HG02884 (cell line): ENCODE data around the gene NMNAT1.
"Not testable (repeated sequence)": the region's sequence is repeated elsewhere in the genome, so short reads cannot be mapped to it uniquely, and the experiment has no call there.

Experiments used
- ATAC-seq: cut with Tn5 transposase; IDR thresholded peaks from one replicate; pipeline ENCODE4 v1.9.1; 2021; ENCODE audit warnings: mild to moderate bottlenecking, moderate library complexity; ENCODE audit not compliant: unreplicated experiment

NMNAT1 gene

DNA sequence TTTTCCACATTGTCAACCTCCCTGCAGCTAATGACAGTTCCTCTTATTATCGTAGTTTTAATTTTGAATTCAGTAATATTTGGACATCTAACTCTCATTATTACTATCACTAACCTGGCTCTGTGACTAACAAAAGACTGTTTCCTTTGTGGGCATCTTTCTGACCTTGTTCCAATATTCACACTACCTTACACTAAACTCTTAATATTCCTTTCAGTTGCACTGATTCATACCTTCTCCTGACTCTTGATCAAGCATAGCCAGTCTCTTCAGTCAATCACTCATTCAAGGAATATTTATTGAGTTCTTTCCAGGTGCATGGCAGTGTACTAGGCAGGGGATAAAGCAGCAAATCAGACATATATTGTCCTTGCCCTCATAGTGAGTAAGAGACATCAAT lies 25.4 kb upstream of the NMNAT1 start:
- ATAC-seq: no peak

DNA sequence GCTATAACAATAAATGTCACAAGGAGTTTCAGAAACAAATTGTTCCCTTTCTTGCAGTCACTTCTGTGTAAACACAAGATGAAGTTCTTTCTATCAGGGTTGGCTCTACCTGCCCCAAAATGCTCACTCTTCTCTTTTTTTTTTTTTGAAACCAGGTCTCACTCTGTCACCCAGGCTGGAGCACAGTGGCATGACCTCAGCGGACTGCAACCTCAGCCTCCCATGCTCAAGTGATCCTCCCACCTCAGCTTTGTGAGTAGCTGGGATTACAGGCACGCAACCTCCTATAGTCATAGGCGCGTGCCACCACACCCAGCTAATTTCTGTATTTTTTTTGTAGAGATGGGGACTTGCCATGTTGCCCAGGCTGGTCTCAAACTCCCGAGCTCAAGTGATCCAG lies 22.7 kb upstream of the NMNAT1 start:
- no peak for ATAC-seq

DNA sequence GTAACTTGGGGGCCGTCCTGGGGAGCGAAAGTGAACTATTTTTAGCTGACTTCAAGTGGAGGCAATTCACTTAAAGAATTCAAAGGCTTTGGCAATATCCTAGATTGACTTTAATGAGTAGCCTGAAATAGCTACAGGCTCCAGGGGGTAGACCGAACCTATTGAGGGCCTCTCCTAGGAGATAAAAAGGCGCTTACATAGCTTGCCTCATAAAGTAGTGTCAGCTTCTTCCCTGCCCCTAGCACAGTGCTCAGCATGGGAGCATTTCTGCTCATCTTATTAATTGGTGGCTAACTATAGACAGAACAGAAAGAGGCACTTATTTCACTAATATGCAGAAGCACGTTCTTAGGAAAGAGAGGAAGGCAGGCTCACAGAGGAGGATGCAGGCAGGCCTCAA lies 20.9 kb upstream of the NMNAT1 start:
- ATAC-seq: no peak

DNA sequence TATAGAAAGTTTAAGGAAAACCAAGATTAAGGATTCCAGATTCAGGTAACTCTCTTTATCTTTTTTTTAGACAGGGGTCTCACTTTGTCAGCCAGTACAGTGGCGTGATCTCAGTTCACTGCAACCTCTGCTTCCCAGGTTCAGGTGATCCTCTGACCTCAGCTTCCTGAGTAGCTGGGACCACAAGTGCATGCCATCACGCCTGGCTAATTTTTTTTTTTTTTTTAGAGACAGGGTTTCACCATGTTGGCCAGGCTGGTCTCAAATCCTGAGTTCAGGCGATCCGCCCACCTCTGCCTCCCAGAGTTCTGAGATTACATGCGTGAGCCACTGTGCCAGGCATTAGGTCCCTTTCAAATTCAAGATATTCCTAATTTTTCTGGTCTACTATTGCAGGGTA lies 16.0 kb upstream of the NMNAT1 start:
- ATAC-seq: no peak

DNA sequence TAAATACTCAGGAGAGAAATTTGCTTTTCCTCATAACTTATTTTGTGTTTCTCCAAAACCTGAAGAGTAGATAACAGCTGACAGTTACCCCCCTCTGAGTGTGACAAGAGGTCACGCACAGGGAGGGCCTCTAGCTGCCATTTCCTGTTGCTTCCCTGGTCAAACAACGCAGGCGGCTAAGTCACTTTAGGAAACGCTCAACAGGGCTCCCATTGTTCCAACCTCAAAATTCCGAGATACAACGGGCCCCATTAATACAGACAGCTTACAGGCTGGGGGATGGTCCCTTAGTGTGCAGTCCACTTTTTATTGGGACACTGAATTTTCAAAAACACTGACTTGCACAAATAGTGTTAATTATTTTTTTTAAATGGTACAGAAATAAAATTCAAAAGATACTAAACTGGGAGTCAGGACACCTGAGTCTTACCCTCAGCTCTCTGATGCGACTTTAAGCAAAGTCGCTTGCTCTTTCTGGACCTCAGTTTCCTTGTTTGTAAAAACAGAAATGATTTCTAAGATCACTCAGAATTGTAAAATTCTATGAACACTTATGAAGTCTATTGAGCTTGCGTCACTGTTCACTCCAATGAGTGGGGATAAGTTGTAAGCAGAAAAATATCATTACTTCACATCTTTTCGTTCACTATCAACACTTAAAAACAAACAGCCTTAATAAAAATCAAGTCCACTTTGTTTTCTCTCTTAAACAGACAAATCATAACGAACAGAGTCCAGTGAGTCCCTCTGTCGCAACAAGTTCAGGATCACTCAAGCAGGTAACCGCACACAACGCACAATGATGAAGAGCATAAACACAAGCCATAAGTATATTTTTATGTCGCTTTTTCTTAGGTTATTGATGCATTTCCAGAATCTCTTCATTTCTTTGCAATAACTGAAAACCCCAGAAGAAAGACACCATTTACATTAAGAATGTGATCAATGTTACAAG lies 13.6 kb upstream of the NMNAT1 start:
- ATAC-seq: no peak

DNA sequence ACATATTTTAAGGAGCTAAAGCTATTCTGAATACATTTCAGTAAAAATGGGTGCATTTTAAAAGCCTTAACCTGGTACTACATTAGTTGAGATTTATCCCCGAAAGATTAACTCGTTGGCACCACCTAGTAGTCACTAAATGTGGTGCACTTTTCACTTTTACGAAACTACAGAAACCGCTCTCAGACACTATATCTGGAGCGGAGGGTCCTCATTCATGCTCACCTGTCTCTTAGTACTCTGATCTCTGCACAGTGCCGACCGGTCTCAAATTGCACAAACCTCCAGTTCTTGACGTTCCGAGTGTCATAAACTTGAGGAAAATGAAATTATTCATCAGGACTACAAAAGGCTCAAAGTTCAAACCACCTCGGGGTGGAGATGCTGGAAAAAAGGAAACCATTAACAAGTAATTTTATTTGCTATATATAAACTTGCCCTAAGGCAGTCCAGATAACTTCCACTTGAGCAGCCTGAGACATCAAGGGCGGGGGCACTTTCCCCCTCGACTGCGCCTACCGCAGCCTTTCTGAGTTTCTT lies 806 bp upstream of the NMNAT1 start:
- ATAC-seq: no peak

DNA sequence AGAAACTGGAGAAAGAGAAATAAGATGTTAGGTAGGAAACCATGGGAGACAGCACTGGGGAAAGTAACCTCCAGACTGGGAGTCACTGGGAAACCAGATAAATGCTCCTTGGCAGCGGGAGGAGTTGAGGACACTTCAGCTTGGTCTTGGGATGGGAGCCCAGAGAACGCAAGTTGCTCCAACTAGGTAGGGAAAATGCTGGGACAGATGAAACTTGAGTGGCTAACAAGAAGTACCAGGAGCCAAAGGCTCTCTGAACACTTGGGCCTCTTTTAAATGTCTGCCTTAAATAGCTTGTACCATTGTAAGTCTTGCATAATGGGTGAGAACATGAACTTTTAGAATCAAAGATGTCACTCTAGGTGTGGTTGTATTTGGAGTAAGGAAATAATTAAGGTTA lies 3.0 kb downstream of the NMNAT1 start:
- no peak for ATAC-seq

DNA sequence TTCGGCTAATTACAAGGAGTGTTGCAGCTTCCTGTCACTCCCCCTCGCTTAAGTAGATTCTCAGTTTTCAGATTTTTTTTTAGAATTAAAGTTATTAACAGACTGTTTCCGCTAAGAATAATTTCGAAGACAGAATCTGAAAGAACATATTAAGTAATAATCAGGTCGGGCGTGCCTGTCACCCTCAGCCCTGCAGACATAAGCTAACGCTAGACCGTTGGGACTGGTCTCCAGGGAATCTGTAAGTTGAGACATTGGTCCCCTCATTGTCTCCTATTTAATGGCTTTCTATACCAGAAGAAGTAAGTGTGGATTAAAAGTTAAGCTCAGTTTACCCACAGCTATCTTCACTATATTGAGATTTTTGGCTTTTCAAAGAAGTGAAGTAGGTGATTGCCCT lies 14.5 kb downstream of the NMNAT1 start:
- no peak for ATAC-seq

DNA sequence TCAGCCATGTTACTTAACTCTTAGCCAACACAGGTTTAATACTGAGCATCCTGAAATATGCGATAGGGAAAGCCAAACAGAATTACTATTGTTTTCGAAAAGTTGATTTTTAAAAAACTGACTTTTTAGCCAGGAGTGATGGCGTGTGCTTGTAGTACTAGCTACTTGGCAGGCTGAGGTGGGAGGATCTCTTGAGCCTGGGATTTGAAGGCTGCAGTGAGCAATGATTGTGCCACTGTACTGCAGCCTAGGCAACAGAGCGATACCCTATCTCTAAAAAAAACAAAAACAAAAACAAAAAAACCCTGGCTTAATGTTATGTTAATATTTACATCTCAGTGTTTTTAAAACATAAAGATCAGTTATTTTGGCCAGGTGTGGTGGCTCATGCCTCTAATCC lies 16.7 kb downstream of the NMNAT1 start:
- no peak for ATAC-seq

DNA sequence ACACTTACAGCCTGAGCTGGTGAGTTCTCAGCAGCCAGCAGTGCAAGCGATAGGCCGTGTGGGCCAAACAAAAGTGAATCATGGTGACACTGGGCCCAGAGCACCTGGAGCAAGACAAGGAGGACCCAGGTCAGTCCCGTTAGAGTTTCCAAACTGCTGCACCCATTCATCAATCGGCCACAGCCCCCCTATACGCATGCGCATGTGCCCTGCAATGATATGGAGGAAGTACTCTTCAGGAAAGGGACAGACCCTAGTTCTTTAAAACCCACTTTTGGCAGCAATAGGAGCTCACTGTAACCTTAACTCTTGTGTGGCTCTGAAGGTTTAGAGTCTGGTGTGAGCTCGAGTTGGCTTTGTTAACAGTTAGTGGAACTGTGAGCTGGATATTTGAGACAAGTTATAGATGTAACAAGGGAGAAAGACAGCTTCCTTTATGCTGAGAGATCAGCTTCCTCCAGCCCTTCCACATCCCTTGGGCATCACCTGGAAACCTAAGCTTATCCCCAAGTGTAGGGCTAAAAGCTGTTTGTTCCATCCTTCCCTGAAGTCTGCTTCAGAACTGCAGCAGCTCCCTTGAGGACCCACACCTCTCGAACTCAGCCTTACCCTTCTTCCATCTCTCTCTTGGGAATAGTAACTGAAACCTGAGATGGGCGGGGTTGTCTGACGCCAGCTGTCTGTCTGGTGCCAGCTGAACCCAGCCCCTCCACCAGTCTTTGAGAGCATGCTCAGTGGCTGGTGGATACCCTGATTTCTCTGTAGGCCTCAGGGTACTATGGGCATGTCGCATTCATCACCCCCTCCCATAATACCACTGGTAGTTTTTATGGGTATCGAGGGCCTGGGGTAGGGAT lies 17.7 kb downstream of the NMNAT1 start:
- ATAC-seq: no peak

DNA sequence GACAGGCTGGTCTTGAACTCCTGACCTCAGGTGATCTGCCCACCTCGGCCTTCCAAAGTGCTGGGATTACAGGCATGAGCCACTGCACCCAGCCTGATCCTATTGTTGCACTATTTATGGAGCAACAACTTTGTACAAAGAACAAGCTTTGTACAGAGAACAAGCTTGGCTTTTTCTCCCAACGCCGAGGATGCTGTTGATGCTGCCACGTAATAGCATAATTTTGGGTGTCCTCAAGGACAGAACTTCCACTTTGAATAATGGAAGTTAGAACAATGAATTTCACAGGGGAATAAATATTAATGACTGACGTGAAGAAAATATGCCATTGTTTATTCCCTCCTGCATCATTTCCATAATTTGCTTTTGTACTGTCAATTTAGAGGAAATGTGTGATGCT lies 41.0 kb downstream of the NMNAT1 start:
- no peak for ATAC-seq

DNA sequence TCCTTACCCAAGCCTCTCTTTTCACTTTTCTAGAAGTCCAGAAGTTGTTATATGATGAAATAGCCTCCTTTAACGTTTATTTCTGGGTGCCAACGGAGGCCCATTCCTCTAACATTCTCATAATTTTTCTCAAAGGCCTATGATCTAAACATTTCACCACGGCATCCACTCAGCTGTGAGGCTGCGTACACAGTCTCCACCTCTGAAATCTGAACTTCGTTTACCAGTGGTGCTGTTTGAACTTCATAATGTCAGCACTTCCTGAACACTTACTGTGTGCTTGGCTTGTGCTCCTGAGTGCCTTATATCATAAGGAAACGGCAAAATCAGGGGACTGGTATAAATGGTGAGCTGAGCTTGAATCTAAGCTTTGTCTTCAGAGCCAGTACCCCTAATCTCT lies 41.7 kb downstream of the NMNAT1 start:
- no peak for ATAC-seq

DNA sequence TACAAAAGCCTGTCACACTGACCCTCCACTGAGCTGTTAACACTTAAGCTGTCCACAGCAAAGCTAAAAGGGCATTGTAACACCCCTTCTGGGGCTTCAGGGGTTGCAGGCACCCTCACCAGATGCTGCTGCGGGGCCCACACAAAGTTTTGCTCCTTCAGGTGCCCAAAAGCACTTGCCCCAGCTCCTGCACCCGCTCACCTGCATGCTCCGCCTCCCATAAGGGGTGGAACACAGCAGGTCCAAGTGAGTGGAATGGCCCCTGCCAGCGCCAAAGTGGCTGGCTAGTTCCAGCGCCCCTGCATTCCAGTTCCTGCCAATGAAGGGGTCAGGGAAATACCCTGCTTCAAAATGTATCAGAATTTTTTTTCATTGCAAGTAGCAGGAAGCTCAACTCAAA lies 46.5 kb downstream of the NMNAT1 start:
- no peak for ATAC-seq

DNA sequence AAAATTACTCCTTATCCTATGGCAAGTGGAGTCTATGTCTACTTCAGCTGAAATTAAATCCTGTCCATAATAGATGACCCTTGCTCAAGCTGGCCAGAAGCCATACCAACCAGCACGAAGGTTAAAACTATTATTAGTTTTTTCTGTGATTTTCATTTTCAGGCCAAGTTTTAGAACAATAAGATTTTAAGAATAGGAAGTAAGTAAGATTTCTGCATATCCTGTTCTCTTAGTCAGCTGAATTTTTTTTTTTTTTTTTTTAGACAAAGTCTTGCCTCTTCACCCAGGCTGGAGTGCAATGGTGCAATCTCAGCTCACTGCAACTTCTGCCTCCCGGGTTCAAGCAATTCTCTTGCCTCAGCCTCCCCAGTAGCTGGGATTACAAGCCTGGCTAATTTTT lies 47.7 kb downstream of the NMNAT1 start:
- no peak for ATAC-seq

DNA sequence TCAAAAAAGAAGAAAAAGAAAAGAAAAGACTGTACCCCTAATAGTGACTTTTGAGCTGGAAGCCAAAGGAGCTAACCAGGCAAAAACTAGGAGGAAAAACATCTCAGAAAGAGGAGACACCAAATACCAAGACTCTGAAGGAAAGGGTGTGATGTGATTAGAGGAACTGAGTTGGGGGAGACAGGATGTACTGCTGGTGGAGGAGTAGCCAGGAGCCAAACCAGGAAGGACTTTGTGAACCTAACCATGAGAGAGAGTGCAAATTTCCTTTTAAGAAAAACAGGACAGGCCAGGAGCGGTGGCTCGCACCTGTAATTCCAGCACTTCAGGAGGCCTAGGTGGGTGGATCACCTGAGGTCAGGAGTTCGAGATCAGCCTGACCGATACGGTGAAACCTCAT lies 49.6 kb downstream of the NMNAT1 start:
- ATAC-seq: no peak

DNA sequence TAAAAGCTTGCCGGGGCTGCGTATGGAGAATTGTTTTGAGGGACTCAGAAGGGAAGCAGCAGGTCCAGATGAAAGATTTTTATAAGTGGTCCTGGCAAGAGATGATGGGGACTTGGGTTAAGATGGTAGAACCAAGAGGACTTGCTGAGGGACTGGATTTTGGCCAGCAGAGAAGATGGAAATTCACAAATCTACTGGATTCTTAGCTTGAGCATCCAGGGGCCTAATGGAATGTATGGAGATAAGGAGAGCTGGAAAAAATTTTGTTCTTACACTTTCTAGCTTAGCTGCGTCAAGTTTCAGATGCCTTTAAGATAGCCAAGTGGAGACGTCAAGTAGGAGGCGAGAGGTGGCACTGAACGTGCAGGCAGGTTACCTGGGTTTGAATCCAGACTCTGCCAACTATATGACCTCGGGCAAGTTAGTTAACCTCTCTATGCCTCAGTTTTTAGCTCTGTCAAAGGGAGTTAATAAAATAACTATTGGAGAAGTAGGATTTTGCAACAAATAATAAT lies 50.3 kb downstream of the NMNAT1 start:
- ATAC-seq: no peak

DNA sequence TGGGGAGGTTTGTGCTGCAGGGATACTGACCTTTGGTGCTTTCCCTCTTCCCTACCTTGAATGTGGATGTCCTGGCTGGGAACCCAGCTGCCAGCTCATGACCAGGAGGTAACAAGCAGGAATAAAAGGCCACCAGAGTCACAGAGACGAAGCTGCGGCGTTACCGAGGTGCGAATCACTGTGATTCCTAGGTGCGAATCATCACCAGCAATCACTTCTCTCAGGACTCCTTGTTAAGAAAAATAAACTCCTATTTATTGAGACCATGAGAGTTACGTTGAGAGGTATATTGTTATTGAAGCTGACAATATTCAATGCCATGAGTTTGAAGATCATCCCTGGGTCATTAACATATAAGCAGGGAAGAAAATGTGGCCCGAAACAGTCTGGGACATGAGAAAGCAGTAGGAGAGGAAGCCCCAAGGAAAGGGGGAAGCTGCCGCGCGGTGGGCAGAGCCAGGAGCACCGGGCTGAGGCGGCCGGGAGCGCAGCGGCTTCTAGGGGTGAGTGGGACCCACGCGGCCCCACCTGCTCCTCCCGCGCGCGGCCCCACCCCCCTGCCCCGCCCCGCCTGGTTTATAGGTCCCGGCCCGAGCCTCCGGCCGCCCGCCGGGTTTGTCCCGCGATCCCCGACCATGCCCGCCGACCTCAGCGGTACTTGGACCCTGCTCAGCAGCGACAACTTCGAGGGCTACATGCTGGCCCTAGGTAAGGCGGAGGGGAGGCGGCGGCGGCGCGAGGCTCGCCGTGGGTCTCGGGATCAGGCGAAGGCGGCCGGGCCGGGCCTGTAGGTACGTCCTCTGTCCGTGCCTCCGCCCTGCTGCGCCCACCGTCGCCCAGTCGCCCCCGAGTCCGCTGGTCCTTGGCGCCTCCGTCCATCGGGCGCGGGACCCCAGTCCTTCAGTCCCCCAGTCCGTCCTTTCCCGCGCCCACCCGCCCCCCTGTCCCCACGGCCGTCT lies 53.6 kb downstream of the NMNAT1 start, which contains the start of gene RBP7:
RBP7 (plus strand) TSS at position 605 of the 959 bp plus-strand sequence; CDS start at position 636, 31 bp downstream.
- ATAC-seq: no peak

DNA sequence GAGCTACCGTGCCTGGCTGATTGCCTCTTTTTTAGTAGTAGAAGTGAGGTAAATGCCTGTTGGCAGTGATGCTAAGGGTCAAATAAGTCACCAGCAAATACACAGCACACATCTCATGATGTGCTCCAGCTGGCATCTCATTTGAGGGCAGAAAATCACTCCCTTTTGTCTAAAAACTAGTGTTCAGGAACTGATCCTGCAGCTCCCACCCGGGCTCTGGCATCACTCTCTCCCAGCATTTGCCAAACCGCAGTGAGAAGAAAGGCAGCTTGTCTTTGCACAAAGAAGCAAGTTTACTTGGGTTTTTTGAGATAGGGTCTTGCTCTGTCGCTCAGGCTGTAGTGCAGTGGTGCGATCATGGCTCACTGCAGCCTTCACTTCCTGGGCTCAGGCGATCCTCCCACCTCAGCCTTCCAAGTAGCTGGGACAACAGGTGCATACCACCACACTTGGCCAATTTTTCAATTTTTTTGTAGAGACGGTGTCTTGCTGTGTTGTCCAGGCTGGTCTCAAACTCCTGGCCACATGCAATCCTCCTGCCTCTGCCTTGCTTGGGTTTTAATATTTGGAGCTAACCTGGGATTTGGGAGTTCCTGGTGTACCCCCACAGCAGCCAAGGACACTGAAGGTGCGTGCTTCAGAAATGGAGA lies 57.9 kb downstream of the NMNAT1 start:
- ATAC-seq: no peak

DNA sequence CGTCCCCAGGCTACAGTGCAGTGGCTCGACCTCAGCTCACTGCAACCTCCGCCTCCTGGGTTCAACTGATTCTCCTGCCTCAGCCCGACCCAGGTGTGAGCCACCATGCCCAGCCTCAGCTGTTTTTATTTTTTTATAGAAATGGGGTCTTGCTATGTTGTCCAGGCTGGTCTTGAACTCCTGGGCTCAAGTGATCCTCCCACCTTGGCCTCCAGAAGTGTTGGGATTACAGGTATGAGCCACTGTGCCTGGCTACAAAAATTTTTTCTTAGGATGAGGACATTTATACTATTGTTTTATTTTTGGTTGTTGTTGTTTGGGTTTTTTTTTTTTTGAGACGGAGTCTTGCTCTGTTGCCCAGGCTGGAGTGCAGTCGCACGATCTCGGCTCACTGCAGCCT lies 62.0 kb downstream of the NMNAT1 start:
- not testable (repeated sequence) for ATAC-seq

DNA sequence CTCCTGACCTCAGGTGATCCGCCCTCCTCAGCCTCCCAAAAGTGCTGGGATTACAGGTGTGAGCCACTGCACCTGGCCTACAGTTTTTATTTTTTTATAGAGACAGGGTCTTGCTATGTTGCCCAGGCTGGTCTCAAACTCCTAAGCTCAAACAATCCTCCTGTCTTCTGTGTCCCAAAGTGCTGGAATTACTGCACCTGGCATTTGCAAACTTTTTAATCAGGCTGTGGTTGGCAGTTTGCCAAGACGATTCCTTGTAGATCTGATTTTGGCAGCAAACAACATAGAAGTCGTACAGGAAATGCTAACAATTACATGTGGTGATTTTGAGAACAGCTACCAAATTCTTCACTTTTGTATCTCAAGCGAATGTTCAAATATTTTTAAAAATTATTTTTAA lies 63.9 kb downstream of the NMNAT1 start:
- ATAC-seq: no peak
